SK-N-SH treated with all-trans-retinoic acid at 6 μM for 48 hours (cell line): ENCODE measurements around the gene GMPPB.

Source experiments
- CREB5 ChIP-seq: fragments of 250-450 bp; sonication (Bioruptor Pico); IDR thresholded peaks from 2 replicates; pipeline ENCODE4 v1.5.1; 2020; ENCODE audit warnings: low read depth, mild to moderate bottlenecking, moderate library complexity
- CSDC2 ChIP-seq: fragments of 250-450 bp; sonication (Bioruptor Pico); IDR thresholded peaks from 2 replicates; pipeline ENCODE4 v1.5.0; 2020; ENCODE audit warnings: mild to moderate bottlenecking, moderate library complexity
- ZFP30 ChIP-seq: fragments of 450-650 bp; formaldehyde crosslinking; IDR thresholded peaks from 2 replicates; pipeline ENCODE4 v1.5.0; 2022; ENCODE audit warnings: mild to moderate bottlenecking, moderate library complexity

- TF ChIP-seq CREB5 (CRISPR knock-in tag): no peak
- TF ChIP-seq ZFP30 (CRISPR knock-in tag): no peak
- no peak for TF ChIP-seq CSDC2 (CRISPR knock-in tag)
Measured at GRCh38 chr3:49713336-49714105, 10.2 kb downstream of the GMPPB start.
